Activated naive CD4-positive, alpha-beta T cell treated with anti-CD3 and anti-CD28 coated beads, Interleukin-2, amount 50 U/mL, for 72 hours (primary cell): ENCODE results near the gene FZD1. TPM values are rescaled to one million over a fixed set of nuclear protein-coding genes. Genes with fewer than 3 reads are reported as not detected.

Source experiments
- ATAC-seq, 2 donors: fragments of 150-1000 bp; cut with Tn5 transposase; 2 replicates each; pipeline ENCODE4 v1.10.0; 2021; ENCODE audit warnings: mild to moderate bottlenecking in 2 of 2, moderate library complexity in 2 of 2
- DNase-seq, 2 donors: peaks; one replicate each; pipeline ENCODE4 v3.0.0; 2021 to 2022; ENCODE audit warnings: low spot score in 2 of 2
- H3K27ac Mint-ChIP-seq, 2 donors: one replicate each; pipeline ENCODE4 v1.8.0; 2022; ENCODE audit warnings: mild to moderate bottlenecking in 2 of 2, mixed read lengths in 2 of 2
- H3K36me3 Mint-ChIP-seq, 2 donors: one replicate each; pipeline ENCODE4 v1.8.0; 2022; ENCODE audit warnings: mixed read lengths in 2 of 2
- H3K9me3 Mint-ChIP-seq, 2 donors: one replicate each; pipeline ENCODE4 v1.8.0; 2022; ENCODE audit warnings: mixed read lengths in 2 of 2
- total RNA-seq, 2 donors: library from RNA; stranded (reverse); gene quantifications; one replicate each; pipeline ENCODE4 v1.2.3, GENCODE V29; 2022

The FZD1 gene
- total RNA-seq, 2 donors from 2014 or later: 0.52 to 2.3 TPM

DNA sequence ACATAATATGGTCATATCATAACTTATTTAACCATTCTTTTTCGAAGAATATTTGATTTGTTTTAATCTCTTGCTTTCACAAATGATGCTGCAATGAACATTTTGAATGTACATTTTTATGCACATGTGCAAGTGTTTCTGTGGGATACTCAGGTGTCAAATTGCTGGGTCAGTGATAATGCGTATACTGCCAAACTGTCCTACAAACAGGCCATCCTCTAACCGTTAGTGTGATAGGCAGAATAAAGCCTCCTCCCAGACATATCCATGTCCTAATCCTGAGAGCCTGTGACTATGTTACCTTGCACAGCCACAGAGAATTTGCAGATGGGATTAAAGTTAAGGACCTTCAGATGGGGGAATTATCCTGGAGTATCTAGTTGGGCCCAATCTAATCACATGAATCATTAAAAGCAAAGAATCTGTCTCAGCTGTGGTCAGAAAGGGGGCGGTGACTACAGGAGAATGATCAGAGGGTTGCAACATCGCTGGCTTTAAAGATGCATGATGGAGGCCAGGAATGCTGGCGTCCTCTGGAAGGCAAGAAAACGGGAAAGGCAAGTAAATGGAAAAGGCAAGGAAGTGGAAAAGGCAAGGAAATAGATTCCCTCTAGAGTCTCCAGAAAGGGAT, 46.7 kb downstream of the FZD1 start:
- no peak for DNase-seq
- no peaks in the 10 kb centered on the region for H3K9me3 Mint-ChIP-seq
- no peaks in the 10 kb centered on the region for H3K36me3 Mint-ChIP-seq
- H3K27ac Mint-ChIP-seq: no peak overlapping the region
- no peak for ATAC-seq

DNA sequence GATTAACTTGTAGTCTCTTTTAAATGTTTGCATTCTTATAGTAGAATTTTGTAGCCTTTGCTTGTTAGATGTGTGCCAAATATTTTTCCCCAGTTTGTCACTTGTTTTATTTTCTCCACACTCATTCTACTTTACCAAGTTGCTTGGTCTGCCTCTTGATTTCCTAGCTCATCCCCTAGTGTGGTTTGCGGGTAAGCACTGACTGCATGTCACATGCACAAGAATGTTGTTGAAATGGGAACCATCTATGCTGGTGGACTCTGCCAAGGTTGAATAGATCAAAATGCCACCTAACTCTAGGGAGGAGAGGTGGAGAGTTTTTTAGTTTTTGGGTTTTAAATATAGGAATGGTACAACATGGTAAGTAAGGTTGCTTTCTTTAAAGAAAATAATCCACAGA, 47.6 kb downstream of the FZD1 start:
- DNase-seq: no peak
- Mint-ChIP-seq H3K9me3 (no peaks in the 10 kb centered on the region), H3K27ac (no peak overlapping the region), H3K36me3 (no peaks in the 10 kb centered on the region)
- ATAC-seq: no peak

DNA sequence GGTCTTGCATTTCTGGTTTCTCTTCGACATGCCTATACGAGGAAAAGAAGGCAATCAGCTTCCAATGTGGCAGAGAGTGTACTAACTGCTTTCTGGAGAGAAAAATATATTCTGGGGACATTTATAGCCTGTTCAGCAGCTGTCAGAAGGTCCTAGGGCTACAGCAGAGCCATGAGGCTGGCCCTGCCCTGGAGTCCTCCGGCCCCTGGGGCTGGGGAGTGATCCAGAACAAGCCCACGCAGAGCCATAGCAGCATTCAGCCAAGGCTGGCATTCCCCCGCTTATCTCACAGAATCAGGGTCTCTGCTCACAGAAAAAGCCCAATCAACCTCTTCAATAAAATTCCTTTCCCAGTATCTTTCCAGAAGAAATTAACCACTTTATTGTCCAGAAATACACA, 48.9 kb downstream of the FZD1 start:
- no peaks in the 10 kb centered on the region for H3K9me3 Mint-ChIP-seq
- ATAC-seq (no peak), DNase-seq (no peak)

DNA sequence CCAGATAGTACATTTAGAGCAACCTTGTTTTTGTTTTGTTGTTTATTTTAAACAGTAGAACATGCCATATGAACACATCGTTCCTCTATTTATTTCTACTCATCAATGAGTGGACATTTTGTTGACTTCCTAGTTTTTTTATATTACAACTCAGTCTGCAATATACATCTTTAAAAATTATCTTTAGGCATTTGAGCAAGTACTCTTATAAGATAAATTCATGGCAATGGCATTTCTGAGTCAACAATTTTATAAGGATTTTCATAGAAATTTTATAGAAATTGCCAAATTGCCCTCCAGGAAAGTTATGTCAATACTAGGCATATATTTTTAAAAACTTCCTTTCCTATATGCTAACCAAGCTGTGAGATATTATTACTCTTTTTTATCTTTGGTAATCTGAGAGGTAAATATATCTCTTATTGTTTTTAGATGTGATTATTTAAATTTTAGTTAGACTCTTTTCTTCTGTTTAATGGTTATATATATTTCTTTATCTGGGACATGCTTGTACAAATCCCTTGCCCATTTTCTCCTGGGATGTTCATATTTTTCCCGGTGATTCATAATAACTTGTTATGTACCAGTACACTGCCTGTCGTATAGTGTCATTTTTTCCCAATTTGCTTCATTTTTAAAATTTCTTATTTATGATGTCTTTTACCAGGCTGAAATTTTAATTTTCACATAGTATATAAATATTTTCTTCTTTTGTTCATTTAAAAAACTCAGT, 50.5 kb downstream of the FZD1 start:
- Mint-ChIP-seq H3K36me3 (no peaks in the 10 kb centered on the region), H3K9me3 (no peaks in the 10 kb centered on the region), H3K27ac (no peak overlapping the region)
- ATAC-seq (no peak), DNase-seq (no peak)

More for the DNA sequence above, 48.9 kb downstream of the FZD1 start:
- Mint-ChIP-seq H3K36me3 (no peaks in the 10 kb centered on the region), H3K27ac (no peak overlapping the region)

DNA sequence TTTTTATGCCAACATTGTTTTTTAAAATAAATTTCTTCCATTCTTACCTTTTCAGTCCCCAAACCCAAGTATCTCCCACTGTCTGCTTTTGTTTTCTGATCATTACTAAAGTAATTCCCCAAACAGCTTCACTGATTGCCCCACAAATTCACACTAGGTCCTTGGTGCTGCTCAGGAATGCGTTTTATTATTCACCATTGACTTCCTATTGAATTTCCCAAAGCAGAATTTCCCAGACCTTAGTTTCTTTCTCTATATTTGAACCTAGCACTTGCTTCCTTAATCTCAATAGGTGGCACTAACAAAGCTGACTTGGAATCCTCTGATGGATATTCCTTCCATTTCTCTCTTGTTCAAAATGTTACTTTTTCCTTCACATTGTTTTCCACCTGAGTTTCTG, 52.2 kb downstream of the FZD1 start:
- DNase-seq (no peak), ATAC-seq (no peak)
- Mint-ChIP-seq H3K27ac (no peak overlapping the region), H3K9me3 (no peaks in the 10 kb centered on the region), H3K36me3 (no peaks in the 10 kb centered on the region)

DNA sequence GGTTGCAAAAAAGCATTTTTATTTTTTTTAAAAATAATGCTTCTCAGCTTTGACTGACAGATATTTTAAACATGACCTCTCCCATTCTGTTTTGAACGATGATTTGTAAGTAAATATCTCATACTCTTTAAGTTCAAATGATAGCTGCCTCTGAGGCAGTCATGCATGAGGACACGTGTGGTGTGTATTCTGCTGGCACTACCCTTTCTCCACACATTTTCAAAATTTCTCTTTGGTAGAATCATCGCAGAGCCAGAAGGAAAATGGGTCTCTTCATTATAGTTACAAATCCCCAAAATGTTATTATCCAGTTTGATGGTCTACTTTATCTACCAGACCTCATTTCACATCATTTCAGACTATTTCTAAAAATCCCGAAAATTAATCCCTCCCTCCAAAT, 55.1 kb downstream of the FZD1 start:
- no peaks in the 10 kb centered on the region for H3K9me3 Mint-ChIP-seq
- ATAC-seq: no peak
- no peaks in the 10 kb centered on the region for H3K36me3 Mint-ChIP-seq
- DNase-seq: no peak
- H3K27ac Mint-ChIP-seq: peak overlapping the region in 1 of 2 donors; percentile 52

DNA sequence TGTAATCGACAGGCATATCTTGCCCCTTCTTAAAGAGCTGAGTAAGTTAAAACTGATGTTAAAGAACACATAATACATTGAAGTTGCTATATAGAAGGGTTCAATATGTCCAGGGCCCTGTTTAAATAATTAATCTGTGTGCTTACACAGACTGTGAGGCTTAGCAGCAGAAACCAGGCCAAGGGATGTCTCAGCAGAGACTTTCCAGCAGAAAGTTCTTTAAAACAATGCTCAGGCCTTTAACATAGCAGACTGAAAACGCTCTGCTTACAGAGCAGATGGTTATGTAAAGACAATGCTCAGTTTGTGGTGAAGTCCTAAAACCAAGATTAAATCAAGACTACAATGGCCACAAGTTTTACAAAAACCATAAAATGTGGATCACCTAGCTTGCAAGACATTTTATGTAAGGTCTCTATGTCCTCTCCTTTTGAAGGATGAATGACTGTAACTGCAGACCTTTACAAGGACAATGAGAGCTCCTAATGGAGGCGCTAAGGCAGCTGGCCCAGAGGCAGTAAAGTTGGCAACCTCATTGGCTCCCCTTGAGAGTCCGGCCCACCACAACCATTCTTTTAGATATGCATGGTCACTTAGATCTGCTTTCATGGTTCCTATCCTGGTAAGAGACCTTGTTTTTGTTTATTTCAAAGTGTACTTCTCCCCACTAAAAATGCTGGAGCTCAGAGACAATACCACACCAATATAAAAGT, 56.3 kb downstream of the FZD1 start:
- ATAC-seq: no peak
- Mint-ChIP-seq H3K9me3 (no peaks in the 10 kb centered on the region), H3K36me3 (no peaks in the 10 kb centered on the region), H3K27ac (no peak overlapping the region)
- no peak for DNase-seq
